Measurements from ENCODE around the gene GLYR1. TPM values are rescaled to one million over a fixed set of nuclear protein-coding genes. Genes with fewer than 3 reads are reported as not detected.

The GLYR1 gene
- total and polyA plus RNA-seq, 2 experiments from 2014 or later: 59.9 to 105 TPM

DNA sequence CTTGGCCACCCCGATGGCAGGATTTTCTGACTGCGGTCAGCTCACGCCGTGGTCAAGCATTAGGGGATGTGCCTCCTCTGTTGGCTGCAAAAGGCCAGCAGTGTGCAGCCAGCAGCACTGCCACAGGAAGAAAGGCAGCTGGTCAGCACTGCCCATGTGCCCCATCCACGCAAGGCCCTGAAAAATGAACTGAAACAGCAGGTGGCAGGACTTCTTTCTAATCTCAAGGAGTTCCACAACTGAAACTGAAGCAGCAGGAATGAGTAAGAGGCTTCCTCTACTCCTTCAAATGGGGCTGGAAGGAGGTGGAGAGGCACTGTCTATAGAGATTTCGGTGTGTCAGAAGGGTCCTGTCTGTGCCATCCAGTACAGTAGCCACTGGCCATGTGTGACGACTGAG, 83.3 kb downstream of the GLYR1 start (continued):
- TF ChIP-seq, protein P1, sequence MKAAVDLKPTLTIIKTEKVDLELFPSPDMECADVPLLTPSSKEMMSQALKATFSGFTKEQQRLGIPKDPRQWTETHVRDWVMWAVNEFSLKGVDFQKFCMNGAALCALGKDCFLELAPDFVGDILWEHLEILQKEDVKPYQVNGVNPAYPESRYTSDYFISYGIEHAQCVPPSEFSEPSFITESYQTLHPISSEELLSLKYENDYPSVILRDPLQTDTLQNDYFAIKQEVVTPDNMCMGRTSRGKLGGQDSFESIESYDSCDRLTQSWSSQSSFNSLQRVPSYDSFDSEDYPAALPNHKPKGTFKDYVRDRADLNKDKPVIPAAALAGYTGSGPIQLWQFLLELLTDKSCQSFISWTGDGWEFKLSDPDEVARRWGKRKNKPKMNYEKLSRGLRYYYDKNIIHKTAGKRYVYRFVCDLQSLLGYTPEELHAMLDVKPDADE (IDR thresholded peaks at IDR 0.05): no peak

- H2AFZ ChIP-seq: no peak overlapping the region
- H3K27me3 ChIP-seq (ENCODE audit: insufficient read depth): no peaks in the 10 kb centered on the region
- Mint-ChIP-seq H3K36me3 (ENCODE audit: low read depth) (peaks cover 72% of the 10 kb centered on the region), H3K27ac (no peak overlapping the region), H3K4me1 (peaks cover 9% of the 10 kb centered on the region), H3K27me3 (ENCODE audit: insufficient read depth, low read depth, poor library complexity) (peaks cover 11% of the 10 kb centered on the region), H3K4me3 (no peak overlapping the region), H3K9me3 (no peaks in the 10 kb centered on the region; the same call in 2 of the 3 replicates)
- peaks cover 6% of the 10 kb centered on the region; the same call in 1 of the 2 replicates for H3K4me1 ChIP-seq (ENCODE audit: insufficient read depth)
- H3K9me2 ChIP-seq (ENCODE audit: insufficient read depth): no peaks in the 10 kb centered on the region
- H3K79me2 ChIP-seq (replicated peaks; ENCODE audit: insufficient read depth): peaks cover 17% of the 10 kb centered on the region
- no peak for DNase-seq (ENCODE audit: low spot score)
- ATAC-seq: no peak
- no peaks in the 10 kb centered on the region for H4K20me1 ChIP-seq (replicated peaks; ENCODE audit: insufficient read depth)
- no peak overlapping the region for H3K27ac ChIP-seq (ENCODE audit: low read depth)
- no peaks in the 10 kb centered on the region for H3F3A ChIP-seq (replicated peaks; ENCODE audit: low read depth)
- peaks cover 15% of the 10 kb centered on the region; the same call in 1 of the 2 replicates for H3K36me3 ChIP-seq (ENCODE audit: insufficient read depth)
- H3K4me2 ChIP-seq: no peak overlapping the region
- H3K4me3 ChIP-seq: no peak overlapping the region
- TF ChIP-seq, protein P2, sequence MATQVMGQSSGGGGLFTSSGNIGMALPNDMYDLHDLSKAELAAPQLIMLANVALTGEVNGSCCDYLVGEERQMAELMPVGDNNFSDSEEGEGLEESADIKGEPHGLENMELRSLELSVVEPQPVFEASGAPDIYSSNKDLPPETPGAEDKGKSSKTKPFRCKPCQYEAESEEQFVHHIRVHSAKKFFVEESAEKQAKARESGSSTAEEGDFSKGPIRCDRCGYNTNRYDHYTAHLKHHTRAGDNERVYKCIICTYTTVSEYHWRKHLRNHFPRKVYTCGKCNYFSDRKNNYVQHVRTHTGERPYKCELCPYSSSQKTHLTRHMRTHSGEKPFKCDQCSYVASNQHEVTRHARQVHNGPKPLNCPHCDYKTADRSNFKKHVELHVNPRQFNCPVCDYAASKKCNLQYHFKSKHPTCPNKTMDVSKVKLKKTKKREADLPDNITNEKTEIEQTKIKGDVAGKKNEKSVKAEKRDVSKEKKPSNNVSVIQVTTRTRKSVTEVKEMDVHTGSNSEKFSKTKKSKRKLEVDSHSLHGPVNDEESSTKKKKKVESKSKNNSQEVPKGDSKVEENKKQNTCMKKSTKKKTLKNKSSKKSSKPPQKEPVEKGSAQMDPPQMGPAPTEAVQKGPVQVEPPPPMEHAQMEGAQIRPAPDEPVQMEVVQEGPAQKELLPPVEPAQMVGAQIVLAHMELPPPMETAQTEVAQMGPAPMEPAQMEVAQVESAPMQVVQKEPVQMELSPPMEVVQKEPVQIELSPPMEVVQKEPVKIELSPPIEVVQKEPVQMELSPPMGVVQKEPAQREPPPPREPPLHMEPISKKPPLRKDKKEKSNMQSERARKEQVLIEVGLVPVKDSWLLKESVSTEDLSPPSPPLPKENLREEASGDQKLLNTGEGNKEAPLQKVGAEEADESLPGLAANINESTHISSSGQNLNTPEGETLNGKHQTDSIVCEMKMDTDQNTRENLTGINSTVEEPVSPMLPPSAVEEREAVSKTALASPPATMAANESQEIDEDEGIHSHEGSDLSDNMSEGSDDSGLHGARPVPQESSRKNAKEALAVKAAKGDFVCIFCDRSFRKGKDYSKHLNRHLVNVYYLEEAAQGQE (IDR thresholded peaks at IDR 0.05; ENCODE audit: unreplicated experiment): no peak
- TF ChIP-seq, protein P1 (IDR thresholded peaks at IDR 0.05): no peak
- TF ChIP-seq ZNF114 (CRISPR knock-in tag; IDR thresholded peaks at IDR 0.05) (no peak), ZNF331 (CRISPR knock-in tag; IDR thresholded peaks at IDR 0.05; ENCODE audit: low read depth) (no peak), POLR2AphosphoS5 (IDR thresholded peaks at IDR 0.05; ENCODE audit: low read depth) (no peak), STAT1 (IDR thresholded peaks at IDR 0.05; ENCODE audit: unreplicated experiment) (no peak), JUNB (IDR thresholded peaks at IDR 0.05; ENCODE audit: unreplicated experiment) (no peak), EZH2 (IDR thresholded peaks at IDR 0.05; ENCODE audit: low read depth, unreplicated experiment) (no peak), ZNF462 (CRISPR knock-in tag; IDR thresholded peaks at IDR 0.05) (no peak), CTCF (conservative IDR thresholded peaks at IDR 0.05; ENCODE audit: low read depth in 2 of 2) (no peak), CREB1 (CRISPR knock-in tag; IDR thresholded peaks at IDR 0.05; ENCODE audit: low read depth) (no peak), EZH2phosphoT487 (IDR thresholded peaks at IDR 0.05; ENCODE audit: unreplicated experiment) (no peak)
Measured at GRCh38 chr16:4762205-4762604, 84.9 kb downstream of the GLYR1 start.

Measured in GM23338 (cell line).